ENCODE data around the gene NME9. TPM values are rescaled to one million over a fixed set of nuclear protein-coding genes. Genes with fewer than 3 reads are reported as not detected.

The NME9 gene
- total RNA-seq, 4 donors from 2014 or later, result 1.3 to 5.0 TPM; not detected in 2

DNA sequence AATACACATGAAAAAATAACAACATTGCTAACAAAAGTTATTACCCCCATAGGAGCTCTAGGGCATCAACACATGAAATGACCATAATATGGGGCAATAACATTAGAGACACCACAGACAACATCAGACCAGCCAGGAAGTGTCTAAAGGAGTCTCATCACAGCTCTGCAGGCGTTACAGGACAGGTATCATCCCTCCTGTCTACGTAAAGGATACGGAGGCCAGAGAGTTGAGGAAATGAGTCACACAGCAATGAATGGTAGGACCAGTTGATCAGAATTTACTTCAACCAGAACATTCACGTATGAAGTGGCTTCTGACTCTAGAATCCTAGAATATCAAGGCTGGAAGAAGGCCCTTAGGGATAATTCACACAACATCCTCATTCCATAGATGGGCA, 1.8 kb downstream of the NME9 start:
- Histone ChIP-seq H3K27me3 (no peaks in the 10 kb centered on the region), H3K27ac (no peak overlapping the region), H3K4me3 (no peak overlapping the region), H3K36me3 (no peaks in the 10 kb centered on the region), H3K9me3 (no peaks in the 10 kb centered on the region), H3K4me1 (peaks cover 3 to 10% of the 10 kb centered on the region in 2 donors)
- intact Hi-C loops (cut with DNase I; ENCODE audit: low total_unique reads), result no loop called here
- TF ChIP-seq, protein P1, sequence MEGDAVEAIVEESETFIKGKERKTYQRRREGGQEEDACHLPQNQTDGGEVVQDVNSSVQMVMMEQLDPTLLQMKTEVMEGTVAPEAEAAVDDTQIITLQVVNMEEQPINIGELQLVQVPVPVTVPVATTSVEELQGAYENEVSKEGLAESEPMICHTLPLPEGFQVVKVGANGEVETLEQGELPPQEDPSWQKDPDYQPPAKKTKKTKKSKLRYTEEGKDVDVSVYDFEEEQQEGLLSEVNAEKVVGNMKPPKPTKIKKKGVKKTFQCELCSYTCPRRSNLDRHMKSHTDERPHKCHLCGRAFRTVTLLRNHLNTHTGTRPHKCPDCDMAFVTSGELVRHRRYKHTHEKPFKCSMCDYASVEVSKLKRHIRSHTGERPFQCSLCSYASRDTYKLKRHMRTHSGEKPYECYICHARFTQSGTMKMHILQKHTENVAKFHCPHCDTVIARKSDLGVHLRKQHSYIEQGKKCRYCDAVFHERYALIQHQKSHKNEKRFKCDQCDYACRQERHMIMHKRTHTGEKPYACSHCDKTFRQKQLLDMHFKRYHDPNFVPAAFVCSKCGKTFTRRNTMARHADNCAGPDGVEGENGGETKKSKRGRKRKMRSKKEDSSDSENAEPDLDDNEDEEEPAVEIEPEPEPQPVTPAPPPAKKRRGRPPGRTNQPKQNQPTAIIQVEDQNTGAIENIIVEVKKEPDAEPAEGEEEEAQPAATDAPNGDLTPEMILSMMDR (IDR thresholded peaks at IDR 0.05), result no peak
- DNase-seq, result no peak

DNA sequence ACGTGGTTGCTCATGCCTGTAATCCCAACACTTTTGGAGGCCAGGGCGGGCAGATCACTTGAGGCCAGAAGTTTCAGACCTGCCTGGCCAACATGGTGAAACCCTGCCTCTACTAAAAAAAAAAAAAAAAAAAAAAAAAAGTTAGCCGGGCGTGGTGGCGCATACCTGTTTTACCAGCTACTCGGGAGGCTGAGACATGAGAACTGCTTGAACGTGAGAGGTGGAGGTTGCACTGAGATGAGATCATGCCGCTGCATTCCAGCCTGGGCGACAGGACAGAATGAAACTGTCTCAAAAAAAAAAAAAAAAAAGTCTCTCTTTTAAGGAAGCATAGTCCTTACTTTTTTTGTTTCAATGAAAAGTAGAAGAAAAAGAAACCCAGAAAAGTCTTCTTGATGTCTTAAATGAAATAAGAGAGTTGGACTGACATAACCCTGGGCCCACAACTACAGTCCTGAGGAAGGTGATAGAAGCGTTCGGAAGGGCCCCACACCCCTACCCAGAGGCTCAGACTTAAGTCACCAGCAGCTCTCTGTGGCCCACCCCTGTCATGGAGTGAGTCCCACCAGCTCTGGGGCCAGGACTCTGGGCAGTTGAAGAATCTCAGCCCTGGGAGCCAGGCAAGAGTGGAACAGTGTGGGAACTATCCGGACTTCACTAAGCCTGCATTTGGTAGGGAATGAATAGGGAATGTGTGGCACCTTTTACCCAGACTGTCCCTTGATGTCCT, 2.6 kb downstream of the NME9 start:
- Histone ChIP-seq H3K4me3 (no peak overlapping the region), H3K36me3 (no peaks in the 10 kb centered on the region), H3K27ac (no peak overlapping the region), H3K9me3 (no peaks in the 10 kb centered on the region), H3K27me3 (no peaks in the 10 kb centered on the region), H3K4me1 (peaks cover 3 to 10% of the 10 kb centered on the region in 2 donors)
- intact Hi-C loops (cut with DNase I; ENCODE audit: low total_unique reads), result no loop called here
- TF ChIP-seq POLR2A (IDR thresholded peaks at IDR 0.05), result no peak
- TF ChIP-seq, protein P1 (IDR thresholded peaks at IDR 0.05), result no peak
- DNase-seq, result no peak

DNA sequence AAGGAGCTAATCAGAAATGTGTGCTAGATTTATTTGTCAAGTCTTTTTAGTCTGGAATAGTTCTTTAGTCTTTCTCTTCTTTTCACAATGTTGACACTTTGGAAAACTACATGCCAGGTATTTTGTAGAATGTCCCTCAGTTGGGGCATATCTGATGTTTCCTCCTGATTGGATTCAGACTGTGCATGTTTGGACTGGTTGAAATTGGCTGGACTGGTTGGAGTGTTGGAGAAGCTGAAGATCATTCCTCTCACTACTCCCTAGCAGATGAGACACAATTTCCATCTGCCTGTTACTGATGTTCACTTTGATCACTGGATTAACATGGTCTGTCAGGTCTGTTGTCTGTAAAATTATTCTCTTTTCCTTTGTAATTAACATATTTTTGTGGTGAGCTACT, 3.7 kb downstream of the NME9 start:
- Histone ChIP-seq H3K27ac (no peak overlapping the region), H3K9me3 (no peaks in the 10 kb centered on the region), H3K36me3 (no peaks in the 10 kb centered on the region), H3K4me1 (peaks cover 3 to 10% of the 10 kb centered on the region in 2 donors), H3K4me3 (no peak overlapping the region), H3K27me3 (no peaks in the 10 kb centered on the region)
- DNase-seq, result no peak
- intact Hi-C loops (cut with DNase I; ENCODE audit: low total_unique reads), result no loop called here
- TF ChIP-seq POLR2A (IDR thresholded peaks at IDR 0.05), result no peak
- TF ChIP-seq, protein P1 (IDR thresholded peaks at IDR 0.05), result no peak

DNA sequence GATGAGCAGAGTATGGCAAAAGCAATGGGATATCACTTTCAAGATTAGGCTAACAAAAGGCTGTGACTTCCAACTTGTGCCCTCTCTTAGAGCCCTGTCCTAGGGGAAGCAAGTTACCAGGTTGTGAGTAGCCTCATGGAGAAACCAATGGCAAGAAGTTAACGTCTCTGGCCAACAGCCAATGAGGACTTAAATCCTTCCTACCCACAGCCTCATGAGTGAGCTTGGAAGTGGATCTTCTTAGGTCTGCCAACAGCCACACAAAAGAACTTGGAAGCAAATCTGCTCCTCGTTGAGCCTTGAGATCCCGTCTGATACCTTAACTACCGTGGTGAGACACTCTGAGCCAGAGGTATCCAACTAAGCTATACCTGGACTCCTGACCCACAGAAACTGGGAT, 5.7 kb downstream of the NME9 start:
- peaks cover 0 to 2% of the 10 kb centered on the region in 2 donors for H3K4me1 ChIP-seq
- no peaks in the 10 kb centered on the region for H3K9me3 ChIP-seq
- intact Hi-C loops (cut with DNase I; ENCODE audit: low total_unique reads), result no loop called here
- no peak for DNase-seq
- no peak overlapping the region for H3K27ac ChIP-seq
- no peaks in the 10 kb centered on the region for H3K36me3 ChIP-seq
- TF ChIP-seq, protein P1 (IDR thresholded peaks at IDR 0.05), result no peak
- TF ChIP-seq POLR2A (IDR thresholded peaks at IDR 0.05), result no peak
- no peaks in the 10 kb centered on the region for H3K27me3 ChIP-seq
- no peak overlapping the region for H3K4me3 ChIP-seq

DNA sequence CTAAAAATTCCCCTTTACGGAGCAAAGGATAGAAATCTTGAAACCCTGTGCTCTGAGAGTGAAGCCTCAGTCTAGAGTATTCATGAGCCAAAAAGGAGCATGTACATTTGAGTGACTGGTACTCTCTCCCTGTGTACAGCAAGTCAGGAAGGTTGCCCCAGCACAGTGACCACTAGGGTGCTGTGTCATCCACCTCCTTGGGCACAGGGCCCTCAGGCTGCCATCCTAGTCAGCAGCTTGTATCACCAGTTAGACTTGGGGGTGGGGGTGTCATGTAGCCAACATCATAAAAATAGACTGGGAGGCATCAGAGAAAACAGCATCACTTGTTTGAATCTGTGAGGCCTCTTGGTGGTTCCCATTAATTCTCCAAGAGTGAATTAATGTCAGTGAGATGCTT, 12.0 kb downstream of the NME9 start:
- Histone ChIP-seq H3K27ac (no peak overlapping the region), H3K4me1 (no peaks in the 10 kb centered on the region), H3K9me3 (no peaks in the 10 kb centered on the region), H3K36me3 (no peaks in the 10 kb centered on the region), H3K27me3 (no peaks in the 10 kb centered on the region), H3K4me3 (no peak overlapping the region)
- no peak for DNase-seq
- TF ChIP-seq POLR2A (IDR thresholded peaks at IDR 0.05), result no peak
- TF ChIP-seq, protein P1 (IDR thresholded peaks at IDR 0.05), result no peak
- intact Hi-C loops (cut with DNase I; ENCODE audit: low total_unique reads), result no loop called here

Measured in uterus (tissue), 4 donors.